Peyer's patch (tissue), 4 donors: ENCODE data around the gene IFI27. TPM values are rescaled to one million over a fixed set of nuclear protein-coding genes. Genes with fewer than 3 reads are reported as not detected.
A peak's percentile ranks its signal among the peaks of the same experiment; 100 is the strongest.

ENCODE experiments used
- DNase-seq, 3 donors: peaks; one replicate each; pipeline ENCODE4 v3.0.0-alpha.2; 2017 to 2019
- H3K27ac ChIP-seq, 4 donors: fragments of 200-600 bp; sonication (generic); one replicate each; pipeline ENCODE4 v1.5.1; 2016 to 2019
- H3K27me3 ChIP-seq, 2 donors: fragments of 200-600 bp; sonication (generic); one replicate each; pipeline ENCODE4 v1.5.1; 2019
- H3K36me3 ChIP-seq, 3 donors: fragments of 200-600 bp; sonication (generic); one replicate each; pipeline ENCODE4 v1.5.1; 2016 to 2019
- H3K4me1 ChIP-seq, 4 donors: fragments of 200-600 bp; sonication (generic); one replicate each; pipeline ENCODE4 v1.5.1; 2016 to 2019
- H3K4me3 ChIP-seq, 4 donors: fragments of 200-600 bp; sonication (generic); 1 replicate in 3 of 4; 2 replicates in 1 of 4; pipeline ENCODE4 v1.5.1; 2016 to 2019; ENCODE audit warnings: mild to moderate bottlenecking in 1 of 4
- H3K9me3 ChIP-seq, 4 donors: fragments of 200-600 bp; sonication (generic); one replicate each; pipeline ENCODE4 v1.5.1; 2016 to 2019; ENCODE audit warnings: mild to moderate bottlenecking in 1 of 4
- CTCF ChIP-seq, 6 experiments: fragments of 450-650 bp in 4 of 6; fragments of 200-600 bp in 2 of 6; sonication (generic) in 1 of 6; IDR thresholded peaks; one replicate each; pipeline ENCODE4 v1.5.1; 2017 to 2019; ENCODE audit warnings: antibody characterized with exemption in 6 of 6, mild to moderate bottlenecking in 3 of 6, moderate library complexity in 1 of 6
- POLR2A ChIP-seq, 2 donors: fragments of 450-650 bp; IDR thresholded peaks; one replicate each; pipeline ENCODE4 v1.5.1; 2017; ENCODE audit warnings: antibody characterized with exemption in 2 of 2, mild to moderate bottlenecking in 2 of 2, moderate library complexity in 2 of 2
- total RNA-seq, 4 donors: library from RNA; depleted of rRNA; stranded (reverse); fragments of >200 nt; gene quantifications; one replicate each; pipeline ENCODE4 v1.1.0, GENCODE V29; 2016

Gene IFI27
- total RNA-seq, 4 donors from 2014 or later = 163 to 668 (median 294) TPM

GRCh38 chr14:94121485-94121884 lies 10.9 kb downstream of the IFI27 start:
- H3K4me3 ChIP-seq = no peak overlapping the region
- no peak overlapping the region for H3K27ac ChIP-seq
- no peaks in the 10 kb centered on the region for H3K36me3 ChIP-seq
- H3K27me3 ChIP-seq = no peaks in the 10 kb centered on the region
- no peaks in the 10 kb centered on the region for H3K4me1 ChIP-seq
- peak in 1 of 3 donors; percentile 25 for DNase-seq
- H3K9me3 ChIP-seq = peaks cover 0 to 13% (median 4%) of the 10 kb centered on the region in 4 donors
- TF ChIP-seq POLR2A (IDR thresholded peaks at IDR 0.05) (no peak), CTCF (IDR thresholded peaks at IDR 0.05) (no peak)

- Histone ChIP-seq H3K4me1 (no peaks in the 10 kb centered on the region), H3K4me3 (no peak overlapping the region), H3K27me3 (no peaks in the 10 kb centered on the region), H3K9me3 (peaks cover 0 to 13% (median 4%) of the 10 kb centered on the region in 4 donors), H3K27ac (no peak overlapping the region), H3K36me3 (no peaks in the 10 kb centered on the region)
- no peak for TF ChIP-seq CTCF (IDR thresholded peaks at IDR 0.05)
- no peak for TF ChIP-seq POLR2A (IDR thresholded peaks at IDR 0.05)
- peak in 1 of 3 donors; percentile 17 for DNase-seq
Observed at GRCh38 chr14:94122438-94122837, 11.9 kb downstream of the IFI27 start.

- H3K4me3 ChIP-seq = no peak overlapping the region
- DNase-seq = peak in 1 of 3 donors; percentile 17
- no peaks in the 10 kb centered on the region for H3K27me3 ChIP-seq
- H3K4me1 ChIP-seq = peaks cover 0 to 1% (median 0%) of the 10 kb centered on the region in 4 donors
- no peak overlapping the region for H3K27ac ChIP-seq
- TF ChIP-seq CTCF (IDR thresholded peaks at IDR 0.05) (no peak), POLR2A (IDR thresholded peaks at IDR 0.05) (no peak)
- peaks cover 0 to 13% (median 4%) of the 10 kb centered on the region in 4 donors for H3K9me3 ChIP-seq
- no peaks in the 10 kb centered on the region for H3K36me3 ChIP-seq
Observed at GRCh38 chr14:94123296-94123695, 12.8 kb downstream of the IFI27 start.

GRCh38 chr14:94123868-94124267 lies 13.3 kb downstream of the IFI27 start:
- Histone ChIP-seq H3K27ac (no peak overlapping the region), H3K9me3 (peaks cover 0 to 13% (median 4%) of the 10 kb centered on the region in 4 donors), H3K4me3 (no peak overlapping the region), H3K4me1 (peaks cover 0 to 7% (median 2%) of the 10 kb centered on the region in 4 donors), H3K36me3 (no peaks in the 10 kb centered on the region), H3K27me3 (no peaks in the 10 kb centered on the region)
- peak in 1 of 3 donors; percentile 27 for DNase-seq
- TF ChIP-seq POLR2A (IDR thresholded peaks at IDR 0.05) (no peak), CTCF (IDR thresholded peaks at IDR 0.05) (no peak)

- H3K27me3 ChIP-seq = no peaks in the 10 kb centered on the region
- TF ChIP-seq CTCF (IDR thresholded peaks at IDR 0.05) (no peak), POLR2A (IDR thresholded peaks at IDR 0.05) (no peak)
- H3K4me1 ChIP-seq = peaks cover 0 to 9% (median 2%) of the 10 kb centered on the region in 4 donors
- peak in 1 of 3 donors; percentile 23 for DNase-seq
- no peaks in the 10 kb centered on the region for H3K36me3 ChIP-seq
- no peak overlapping the region for H3K4me3 ChIP-seq
- no peak overlapping the region for H3K27ac ChIP-seq
- H3K9me3 ChIP-seq = peaks cover 0 to 4% (median 0%) of the 10 kb centered on the region in 4 donors
Observed at GRCh38 chr14:94124582-94125377, 14.2 kb downstream of the IFI27 start.
